Measurements from ENCODE around the gene SRGAP3. TPM values are rescaled to one million over a fixed set of nuclear protein-coding genes. Genes with fewer than 3 reads are reported as not detected.
"Not testable (repeated sequence)": the region's sequence is repeated elsewhere in the genome, so short reads cannot be mapped to it uniquely, and the experiment has no call there.

SRGAP3 gene
- total RNA-seq, 1 experiment from 2014 or later, result 7.6 TPM

- in situ Hi-C loops (cut with HindIII; ENCODE audit: low pct_unique_long_range_greater_than_20kb, low sequenced_read_pairs), result no loop called here
- DNase-seq (ENCODE audit: low read depth), result peak; percentile 42
Observed at GRCh38 chr3:9088441-9089353, 160.7 kb downstream of the SRGAP3 start.

- DNase-seq (ENCODE audit: low read depth), result no peak
- in situ Hi-C loops (cut with HindIII; ENCODE audit: low pct_unique_long_range_greater_than_20kb, low sequenced_read_pairs), result no loop called here
Observed at GRCh38 chr3:9087831-9088413, 161.5 kb downstream of the SRGAP3 start.

GRCh38 chr3:9085428-9085827 is 164.0 kb downstream of the SRGAP3 start:
- in situ Hi-C loops (cut with HindIII; ENCODE audit: low pct_unique_long_range_greater_than_20kb, low sequenced_read_pairs); DNase-seq (ENCODE audit: low read depth): not testable (repeated sequence)

GRCh38 chr3:9081184-9081818 is 168.1 kb downstream of the SRGAP3 start:
- DNase-seq (ENCODE audit: low read depth), result no peak
- in situ Hi-C loops (cut with HindIII; ENCODE audit: low pct_unique_long_range_greater_than_20kb, low sequenced_read_pairs), result no loop called here

DNA sequence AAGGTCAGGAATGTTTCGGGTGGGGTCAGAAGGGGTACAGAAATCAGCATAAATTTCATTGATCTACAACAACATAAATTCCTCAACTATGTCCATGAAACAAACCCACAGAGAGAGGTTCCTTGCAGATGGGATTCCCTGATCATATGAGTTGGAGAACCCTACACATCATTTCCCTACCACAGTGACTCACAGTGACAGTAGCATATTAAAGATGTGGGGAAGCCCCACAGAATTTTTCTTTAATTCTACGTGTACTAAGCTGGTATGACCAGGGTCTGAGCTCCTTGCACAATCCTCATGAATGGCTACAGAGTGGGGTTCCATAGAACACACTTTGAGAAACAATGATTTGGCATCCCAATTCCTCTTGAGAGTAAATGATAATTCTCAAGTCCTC is 169.3 kb downstream of the SRGAP3 start:
- DNase-seq (ENCODE audit: low read depth), result peak; percentile 10
- in situ Hi-C loops (cut with HindIII; ENCODE audit: low pct_unique_long_range_greater_than_20kb, low sequenced_read_pairs), result no loop called here

GRCh38 chr3:9079676-9080075 is 169.8 kb downstream of the SRGAP3 start:
- DNase-seq (ENCODE audit: low read depth), result no peak
- in situ Hi-C loops (cut with HindIII; ENCODE audit: low pct_unique_long_range_greater_than_20kb, low sequenced_read_pairs), result no loop called here

- in situ Hi-C loops (cut with HindIII; ENCODE audit: low pct_unique_long_range_greater_than_20kb, low sequenced_read_pairs), result no loop called here
Observed at GRCh38 chr3:9078561-9079240, 170.7 kb downstream of the SRGAP3 start.

GRCh38 chr3:9077029-9077428 is 172.4 kb downstream of the SRGAP3 start:
- in situ Hi-C loops (cut with HindIII; ENCODE audit: low pct_unique_long_range_greater_than_20kb, low sequenced_read_pairs), result no loop called here
- no peak for DNase-seq (ENCODE audit: low read depth)

More at GRCh38 chr3:9078561-9079240, 170.7 kb downstream of the SRGAP3 start:
- DNase-seq (ENCODE audit: low read depth), result no peak

DNA sequence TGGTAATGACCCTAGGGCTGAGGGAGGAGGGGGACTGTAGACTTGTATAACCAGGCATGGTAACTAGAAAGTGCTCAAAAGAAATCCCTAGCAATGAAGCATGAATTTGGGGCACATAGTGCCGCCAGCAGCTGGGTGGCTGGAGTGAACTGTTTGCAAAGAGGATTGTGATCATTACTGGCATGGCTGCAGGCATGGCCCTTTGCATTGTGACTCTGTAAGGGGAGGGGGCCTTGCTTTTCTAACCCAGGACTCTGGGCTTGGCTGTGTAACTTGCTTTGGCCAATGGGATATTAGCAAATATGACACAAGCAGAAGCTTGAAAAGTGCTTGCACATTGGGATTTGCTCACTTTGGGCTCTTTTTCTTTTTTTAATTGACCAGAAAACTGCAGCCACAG is 173.7 kb downstream of the SRGAP3 start:
- DNase-seq (ENCODE audit: low read depth), result no peak
- in situ Hi-C loops (cut with HindIII; ENCODE audit: low pct_unique_long_range_greater_than_20kb, low sequenced_read_pairs), result no loop called here

DNA sequence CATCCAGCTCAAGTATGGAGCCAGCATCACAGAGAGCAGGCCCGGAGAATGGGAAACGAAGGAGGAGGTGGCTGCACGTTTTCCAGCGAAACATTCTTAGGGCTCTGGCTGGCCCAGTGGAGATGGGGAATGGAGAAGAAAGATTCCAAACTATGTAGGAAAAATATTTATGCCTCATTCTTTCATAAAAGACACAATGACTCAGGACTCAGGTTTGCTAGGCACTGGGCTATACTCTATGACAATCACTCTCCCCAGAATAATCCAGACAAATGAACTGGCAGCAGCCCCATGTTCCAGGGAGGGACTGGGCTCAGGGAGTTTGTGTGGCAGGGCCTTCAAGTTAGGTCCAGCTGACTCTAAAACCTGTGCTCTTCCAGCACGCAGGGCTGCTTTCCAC is 175.4 kb downstream of the SRGAP3 start:
- DNase-seq (ENCODE audit: low read depth), result no peak
- in situ Hi-C loops (cut with HindIII; ENCODE audit: low pct_unique_long_range_greater_than_20kb, low sequenced_read_pairs), result no loop called here

- in situ Hi-C loops (cut with HindIII; ENCODE audit: low pct_unique_long_range_greater_than_20kb, low sequenced_read_pairs), result no loop called here
Observed at GRCh38 chr3:9072667-9073009, 176.8 kb downstream of the SRGAP3 start.

GRCh38 chr3:9071936-9072666 is 177.3 kb downstream of the SRGAP3 start:
- in situ Hi-C loops (cut with HindIII; ENCODE audit: low pct_unique_long_range_greater_than_20kb, low sequenced_read_pairs), result no loop called here
- DNase-seq (ENCODE audit: low read depth), result no peak

More at GRCh38 chr3:9072667-9073009, 176.8 kb downstream of the SRGAP3 start:
- no peak for DNase-seq (ENCODE audit: low read depth)

- DNase-seq (ENCODE audit: low read depth), result no peak
- in situ Hi-C loops (cut with HindIII; ENCODE audit: low pct_unique_long_range_greater_than_20kb, low sequenced_read_pairs), result no loop called here
Observed at GRCh38 chr3:9070961-9071360, 178.5 kb downstream of the SRGAP3 start.

- in situ Hi-C loops (cut with HindIII; ENCODE audit: low pct_unique_long_range_greater_than_20kb, low sequenced_read_pairs), result no loop called here
Observed at GRCh38 chr3:9069971-9070370, 179.5 kb downstream of the SRGAP3 start.

DNA sequence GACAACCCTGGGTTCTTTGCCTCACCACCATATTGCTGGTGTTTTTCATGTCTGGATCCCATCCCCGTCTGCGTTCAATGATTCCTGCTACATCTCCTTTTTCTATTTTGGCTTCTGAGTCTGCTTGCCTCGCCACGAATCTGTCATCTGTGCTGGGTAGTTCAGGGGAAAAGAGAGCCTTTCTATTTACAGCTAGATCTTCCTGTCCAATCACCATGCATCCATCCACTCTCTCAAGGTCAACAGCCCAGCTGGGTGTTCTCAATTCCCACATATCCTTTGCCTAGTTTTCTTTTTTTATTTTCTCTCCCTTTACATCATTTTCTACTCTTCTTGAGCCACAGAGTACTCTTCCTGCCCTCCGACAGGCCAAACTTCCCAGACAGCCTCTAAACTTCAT is 181.4 kb downstream of the SRGAP3 start:
- in situ Hi-C loops (cut with HindIII; ENCODE audit: low pct_unique_long_range_greater_than_20kb, low sequenced_read_pairs), result no loop called here
- no peak for DNase-seq (ENCODE audit: low read depth)

More at GRCh38 chr3:9069971-9070370, 179.5 kb downstream of the SRGAP3 start:
- no peak for DNase-seq (ENCODE audit: low read depth)

DNA sequence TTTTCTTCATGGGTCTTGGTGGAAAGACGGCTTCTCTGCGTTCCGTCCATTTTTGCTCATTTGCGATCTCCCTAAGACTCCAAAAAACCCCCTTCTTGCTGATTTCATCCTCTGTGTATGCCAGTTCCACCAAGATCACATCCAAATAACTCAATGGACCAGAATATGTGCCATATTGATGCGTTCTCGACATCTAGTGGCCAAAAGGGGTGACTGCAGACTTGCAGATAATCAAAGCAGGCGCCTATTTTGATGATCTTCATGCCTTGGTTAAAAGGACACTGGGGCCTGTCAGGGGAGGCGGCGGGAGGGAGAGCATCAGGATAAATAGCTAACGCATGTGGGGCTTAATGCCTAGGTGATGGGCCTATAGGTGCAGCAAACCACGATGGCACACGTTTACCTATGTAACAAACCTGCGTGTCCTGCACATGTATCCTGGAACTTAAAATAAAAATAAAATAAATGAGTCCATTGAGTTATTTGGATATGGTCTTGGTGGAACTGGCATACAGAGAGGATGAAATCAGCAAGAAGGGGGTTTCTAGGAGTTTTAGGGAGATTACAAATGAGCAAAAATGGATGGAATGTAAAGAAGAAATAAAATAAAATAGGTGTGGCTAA is 182.0 kb downstream of the SRGAP3 start:
- in situ Hi-C loops (cut with HindIII; ENCODE audit: low pct_unique_long_range_greater_than_20kb, low sequenced_read_pairs), result no loop called here
- DNase-seq (ENCODE audit: low read depth), result peak; percentile 23

DNA sequence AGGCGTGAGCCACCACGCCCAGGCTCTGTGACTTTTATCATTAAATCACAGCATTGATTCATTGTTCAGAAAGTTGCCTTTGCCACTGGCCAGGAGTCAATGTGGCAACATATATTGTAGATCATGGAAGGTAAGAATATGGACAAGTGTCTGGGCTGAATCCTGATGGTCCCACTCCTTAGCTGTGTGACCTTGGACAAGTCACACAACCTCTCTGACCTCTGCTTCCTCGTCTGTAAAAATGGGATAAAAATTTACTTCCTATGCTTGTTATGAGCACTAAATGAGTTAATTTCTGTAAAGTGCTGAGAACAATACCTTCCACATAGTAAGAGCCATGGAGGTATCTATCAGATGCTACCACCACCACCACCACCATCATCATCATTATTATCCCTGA is 182.7 kb downstream of the SRGAP3 start:
- in situ Hi-C loops (cut with HindIII; ENCODE audit: low pct_unique_long_range_greater_than_20kb, low sequenced_read_pairs), result no loop called here
- DNase-seq (ENCODE audit: low read depth), result no peak

GRCh38 chr3:9066141-9066540 is 183.3 kb downstream of the SRGAP3 start:
- in situ Hi-C loops (cut with HindIII; ENCODE audit: low pct_unique_long_range_greater_than_20kb, low sequenced_read_pairs), result no loop called here

More at GRCh38 chr3:9066141-9066540, 183.3 kb downstream of the SRGAP3 start:
- no peak for DNase-seq (ENCODE audit: low read depth)

All from Caki2 (cell line).